HepG2 (cell line): ENCODE data around the gene ELOVL7. TPM values are rescaled to one million over a fixed set of nuclear protein-coding genes. Genes with fewer than 3 reads are reported as not detected.
A peak's percentile ranks its signal among the peaks of the same experiment; 100 is the strongest.

Source experiments
- AGO2 ChIP-seq: fragments of 200-400 bp; formaldehyde crosslinking; optimal IDR thresholded peaks from 2 replicates; pipeline ENCODE3; 2017; ENCODE audit warnings: mild to moderate bottlenecking, low read depth, low read length, moderate library complexity
- BRD4 ChIP-seq: sonication (generic); formaldehyde crosslinking; IDR thresholded peaks from 2 replicates; pipeline ENCODE4 v1.4.0; 2020; ENCODE audit warnings: missing genetic modification reagents
- CBX2 ChIP-seq, 2 experiments: fragments of 200-600 bp in 1 of 2; sonication (generic); formaldehyde crosslinking in 1 of 2; IDR thresholded peaks; 2 replicates each; pipeline versions ENCODE4 v1.7.0 to v1.8.1; 2018 to 2022; ENCODE audit warnings: low read depth in 2 of 2, low read length in 1 of 2, mild to moderate bottlenecking in 1 of 2, missing genetic modification reagents in 1 of 2
- ESRRA ChIP-seq: sonication (generic); formaldehyde crosslinking; IDR thresholded peaks from 2 replicates; pipeline ENCODE4 v1.5.1; 2020; ENCODE audit warnings: mild to moderate bottlenecking, low read depth, missing genetic modification reagents
- KAT2B ChIP-seq: fragments of 150-350 bp; IDR thresholded peaks from 2 replicates; pipeline ENCODE4 v1.6.1; 2014; ENCODE audit warnings: low read depth, low read length, borderline replicate concordance
- MAFK ChIP-seq, 2 experiments: IDR thresholded peaks in 1 of 2; conservative IDR thresholded peaks in 1 of 2; 2 replicates each; pipeline ENCODE4 v1.6.1; 2011; ENCODE audit warnings: improper control_type of control experiment in 2 of 2, low read length in 2 of 2
- NFYC ChIP-seq: IDR thresholded peaks from 2 replicates; pipeline ENCODE4 v1.6.1; 2016; ENCODE audit warnings: missing genetic modification reagents, missing compliant biosample characterization
- RBFOX2 ChIP-seq: fragments of 200-400 bp; formaldehyde crosslinking; IDR thresholded peaks from 2 replicates; pipeline ENCODE4 v1.6.1; 2017; ENCODE audit warnings: low read depth, mild to moderate bottlenecking, low read length
- SALL2 ChIP-seq: sonication (generic); formaldehyde crosslinking; IDR thresholded peaks from 2 replicates; pipeline ENCODE4 v1.8.1; 2023; ENCODE audit warnings: mild to moderate bottlenecking, missing genetic modification reagents, inconsistent platforms
- SKI ChIP-seq: fragments of 450-650 bp; IDR thresholded peaks from one replicate; pipeline ENCODE4 v1.6.1; 2018; ENCODE audit warnings: mild to moderate bottlenecking; ENCODE audit not compliant: partially characterized antibody
- USF2 ChIP-seq, 2 experiments: sonication (generic) in 1 of 2; formaldehyde crosslinking in 1 of 2; IDR thresholded peaks; 2 replicates each; pipeline versions ENCODE4 v1.5.1 to v1.6.1; 2011 to 2020; ENCODE audit warnings: borderline replicate concordance in 1 of 2, low read depth in 1 of 2, low read length in 1 of 2, mild to moderate bottlenecking in 1 of 2, missing genetic modification reagents in 1 of 2, moderate library complexity in 1 of 2
- XBP1 ChIP-seq: sonication (generic); formaldehyde crosslinking; IDR thresholded peaks from 2 replicates; pipeline ENCODE4 v1.5.0; 2020; ENCODE audit warnings: missing genetic modification reagents
- ZMYM4 ChIP-seq: sonication (generic); formaldehyde crosslinking; IDR thresholded peaks from 2 replicates; pipeline ENCODE4 v1.8.1; 2023; ENCODE audit warnings: mild to moderate bottlenecking, missing genetic modification reagents
- ZNF282 ChIP-seq: fragments of 450-650 bp; IDR thresholded peaks from 2 replicates; pipeline ENCODE4 v1.6.1; 2018; ENCODE audit not compliant: partially characterized antibody
- ZNF350 ChIP-seq: sonication (generic); formaldehyde crosslinking; IDR thresholded peaks from 2 replicates; pipeline ENCODE4 v1.4.0; 2020; ENCODE audit warnings: mild to moderate bottlenecking, low read depth, missing genetic modification reagents, borderline replicate concordance
- ZNF770 ChIP-seq: sonication (generic); formaldehyde crosslinking; IDR thresholded peaks from 2 replicates; pipeline ENCODE4 v1.5.0; 2020; ENCODE audit warnings: mild to moderate bottlenecking, missing genetic modification reagents
- polyA plus RNA-seq, 8 experiments: library from polyadenylated mRNA; depleted of rRNA in 3 of 8; stranded (reverse) in 7 of 8; unstranded in 1 of 8; fragments of >200 nt; fragmentation: Illumina TruSeq in 4 of 8; extraction: Trizol in 4 of 8; gene quantifications; 2 replicates each; pipeline versions ENCODE4 v1.2.1 to v1.2.3, GENCODE V29; 2011 to 2016; ENCODE audit warnings: low read depth in 4 of 8, missing spikeins in 1 of 8, mixed read lengths in 1 of 8; ENCODE audit not compliant: insufficient read depth in 1 of 8
- total RNA-seq, 5 experiments: library from RNA; depleted of rRNA; stranded (reverse); fragments of >200 nt; fragmentation: Illumina TruSeq; extraction: Trizol; gene quantifications; 2 replicates each; pipeline ENCODE4 v1.2.3, GENCODE V29; 2016; ENCODE audit warnings: low read depth in 1 of 5
- TF ChIP-seq, protein P1 (sequence below): sonication (generic); formaldehyde crosslinking; IDR thresholded peaks from 2 replicates; pipeline ENCODE4 v1.4.0; 2020; ENCODE audit warnings: mild to moderate bottlenecking, missing genetic modification reagents

Gene ELOVL7
- total and polyA plus RNA-seq, 2 of the 13 experiments (the other 11 are each of a cell fraction or from before 2014, with no cell fraction given) = 4.5 to 7.3 TPM

DNA sequence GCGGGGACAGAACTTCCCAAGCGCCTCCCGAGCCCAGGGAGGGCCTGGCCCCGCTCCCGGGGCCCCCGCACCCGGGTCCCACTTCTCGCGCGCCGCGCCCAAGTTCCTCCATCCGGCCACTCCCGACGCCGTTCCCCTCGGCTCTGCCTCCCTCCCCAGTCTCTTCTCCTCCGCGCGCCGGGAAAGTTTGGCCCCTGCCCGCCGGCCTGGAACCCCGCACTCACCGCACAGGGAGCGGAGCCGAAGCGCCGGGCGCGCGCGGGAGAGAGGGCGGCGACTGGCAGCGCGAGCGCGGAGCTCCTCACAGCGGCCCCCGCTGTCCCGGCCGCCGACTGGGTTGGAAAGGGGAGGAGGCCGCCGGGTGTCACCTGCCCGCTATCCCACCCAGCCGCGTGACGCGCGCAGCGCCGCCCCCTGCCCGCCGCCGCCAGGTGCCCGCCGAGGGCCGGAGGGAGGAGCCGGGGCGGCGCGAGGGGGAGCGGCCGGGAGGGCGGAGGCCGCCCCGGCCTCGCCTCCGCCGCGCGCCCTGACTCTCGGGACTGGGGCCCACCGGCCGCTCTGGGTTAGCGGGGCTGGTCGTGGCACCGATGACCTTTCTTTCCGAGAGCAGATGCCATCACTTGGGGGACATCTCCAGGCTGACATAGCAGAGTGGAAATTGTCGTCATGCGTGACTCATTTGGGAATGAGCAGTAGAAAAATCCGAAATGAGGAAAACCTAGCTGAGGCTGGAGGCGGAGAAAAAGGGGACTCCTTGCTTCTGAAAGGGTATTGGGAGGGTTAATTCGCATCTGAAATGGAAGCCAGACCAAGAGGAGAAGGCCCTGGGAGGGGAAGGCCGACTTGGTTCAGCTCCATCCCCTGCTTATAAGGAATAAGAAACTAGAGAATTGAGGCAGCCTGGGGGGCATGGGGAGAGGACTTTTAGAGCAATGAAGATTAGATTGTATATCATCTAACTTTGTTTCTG lies at the start of gene ELOVL7 (continued):
- TF ChIP-seq CBX2 (IDR thresholded peaks at IDR 0.05; ENCODE audit: low read depth, low read length) (no peak), CBX2 (CRISPR knock-in tag; IDR thresholded peaks at IDR 0.05; ENCODE audit: low read depth) (peak; percentile 90), KAT2B (no peak), AGO2 (peak; percentile 36), XBP1 (no peak), USF2 (IDR thresholded peaks at IDR 0.05; ENCODE audit: low read depth, low read length) (no peak), USF2 (CRISPR knock-in tag; IDR thresholded peaks at IDR 0.05; ENCODE audit: borderline replicate concordance) (no peak), SALL2 (CRISPR knock-in tag) (no peak), ZNF350 (CRISPR knock-in tag) (no peak), MAFK (conservative IDR thresholded peaks at IDR 0.05 in 1 of 2, IDR thresholded peaks at IDR 0.05 in 1 of 2; ENCODE audit: low read length in 2 of 2) (no peak), BRD4 (no peak), ZMYM4 (CRISPR knock-in tag) (peak; percentile 83), ZNF770 (CRISPR knock-in tag) (peak; percentile 66), SKI (no peak), RBFOX2 (peak; percentile 77), ESRRA (CRISPR knock-in tag) (no peak), ZNF282 (no peak), NFYC (no peak)
- TF ChIP-seq, protein P1, sequence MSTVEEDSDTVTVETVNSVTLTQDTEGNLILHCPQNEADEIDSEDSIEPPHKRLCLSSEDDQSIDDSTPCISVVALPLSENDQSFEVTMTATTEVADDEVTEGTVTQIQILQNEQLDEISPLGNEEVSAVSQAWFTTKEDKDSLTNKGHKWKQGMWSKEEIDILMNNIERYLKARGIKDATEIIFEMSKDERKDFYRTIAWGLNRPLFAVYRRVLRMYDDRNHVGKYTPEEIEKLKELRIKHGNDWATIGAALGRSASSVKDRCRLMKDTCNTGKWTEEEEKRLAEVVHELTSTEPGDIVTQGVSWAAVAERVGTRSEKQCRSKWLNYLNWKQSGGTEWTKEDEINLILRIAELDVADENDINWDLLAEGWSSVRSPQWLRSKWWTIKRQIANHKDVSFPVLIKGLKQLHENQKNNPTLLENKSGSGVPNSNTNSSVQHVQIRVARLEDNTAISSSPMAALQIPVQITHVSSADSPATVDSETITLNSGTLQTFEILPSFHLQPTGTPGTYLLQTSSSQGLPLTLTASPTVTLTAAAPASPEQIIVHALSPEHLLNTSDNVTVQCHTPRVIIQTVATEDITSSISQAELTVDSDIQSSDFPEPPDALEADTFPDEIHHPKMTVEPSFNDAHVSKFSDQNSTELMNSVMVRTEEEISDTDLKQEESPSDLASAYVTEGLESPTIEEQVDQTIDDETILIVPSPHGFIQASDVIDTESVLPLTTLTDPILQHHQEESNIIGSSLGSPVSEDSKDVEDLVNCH (CRISPR knock-in tag) = no peak
